PFSK-1 (cell line): ENCODE measurements around the gene ARAP1.

Experiments used
- FOXP2 ChIP-seq: optimal IDR thresholded peaks from 2 replicates; pipeline ENCODE3; 2011; ENCODE audit warnings: borderline replicate concordance, control low read depth, inconsistent platforms; ENCODE audit not compliant: insufficient read depth; ENCODE audit errors: extremely low read length, extremely low read depth
- POLR2AphosphoS5 ChIP-seq: IDR thresholded peaks from 2 replicates; pipeline ENCODE4 v1.6.1; 2012; ENCODE audit warnings: low read depth, mild to moderate bottlenecking, control low read depth, low read length, moderate library complexity
- REST ChIP-seq, 2 experiments: IDR thresholded peaks; 2 replicates each; pipeline versions ENCODE4 v1.6.1 to v1.8.0; 2011 to 2012; ENCODE audit warnings: low read depth in 2 of 2, low read length in 2 of 2, control low read depth in 1 of 2, inconsistent platforms in 1 of 2, mild to moderate bottlenecking in 1 of 2, moderate library complexity in 1 of 2; ENCODE audit not compliant: insufficient read depth in 1 of 2
- SIN3A ChIP-seq: IDR thresholded peaks from 2 replicates; pipeline ENCODE4 v1.6.1; 2012; ENCODE audit warnings: mild to moderate bottlenecking, low read length, moderate library complexity, borderline replicate concordance; ENCODE audit not compliant: insufficient read depth
- TAF1 ChIP-seq: IDR thresholded peaks from 2 replicates; pipeline ENCODE4 v1.6.1; 2012; ENCODE audit warnings: low read length, control low read depth, borderline replicate concordance; ENCODE audit not compliant: insufficient read depth

The ARAP1 gene

GRCh38 chr11:72784662-72785061, 32.5 kb upstream of the ARAP1 start:
- TF ChIP-seq REST (IDR thresholded peaks at IDR 0.05; ENCODE audit: insufficient read depth in 1 of 2, low read depth in 2 of 2, low read length in 2 of 2) (no peak), TAF1 (no peak), POLR2AphosphoS5 (no peak), SIN3A (no peak), FOXP2 (no peak)

- TF ChIP-seq TAF1 (no peak), FOXP2 (no peak), SIN3A (no peak)
Measured at GRCh38 chr11:72783144-72783905, 31.1 kb upstream of the ARAP1 start.

- TF ChIP-seq TAF1, result no peak
- no peak for TF ChIP-seq SIN3A
- no peak for TF ChIP-seq REST (IDR thresholded peaks at IDR 0.05; ENCODE audit: insufficient read depth in 1 of 2, low read depth in 2 of 2, low read length in 2 of 2)
- TF ChIP-seq POLR2AphosphoS5, result no peak
- no peak for TF ChIP-seq FOXP2
Measured at GRCh38 chr11:72782081-72782920, 30.1 kb upstream of the ARAP1 start.

- TF ChIP-seq SIN3A (no peak), FOXP2 (no peak), TAF1 (no peak), REST (IDR thresholded peaks at IDR 0.05; ENCODE audit: insufficient read depth in 1 of 2, low read depth in 2 of 2, low read length in 2 of 2) (no peak), POLR2AphosphoS5 (no peak)
Measured at GRCh38 chr11:72781313-72782080, 29.3 kb upstream of the ARAP1 start.

GRCh38 chr11:72781063-72781312, 28.8 kb upstream of the ARAP1 start:
- TF ChIP-seq TAF1 (no peak), SIN3A (no peak), FOXP2 (no peak), POLR2AphosphoS5 (no peak), REST (IDR thresholded peaks at IDR 0.05; ENCODE audit: insufficient read depth in 1 of 2, low read depth in 2 of 2, low read length in 2 of 2) (no peak)
